AG10803 (cell line): ENCODE measurements around the gene SELENOP.

ENCODE experiments used
- DNase-seq: peaks from one replicate; pipeline ENCODE4 v3.0.0; 2010; ENCODE audit warnings: low read depth
- H3K4me3 ChIP-seq: 2 replicates; pipeline ENCODE4 v1.5.1; 2011; ENCODE audit warnings: mild to moderate bottlenecking, low read length, control low read depth
- CTCF ChIP-seq: conservative IDR thresholded peaks from 2 replicates; pipeline ENCODE4 v1.5.1; 2011; ENCODE audit warnings: mild to moderate bottlenecking, low read length, control low read depth, inconsistent platforms

The SELENOP gene

GRCh38 chr5:42791151-42791550 lies 20.5 kb downstream of the SELENOP start:
- TF ChIP-seq CTCF = no peak
- peak; percentile 50 for DNase-seq
- no peak overlapping the region for H3K4me3 ChIP-seq

GRCh38 chr5:42787845-42788244 lies 23.8 kb downstream of the SELENOP start:
- DNase-seq = no peak
- no peak overlapping the region for H3K4me3 ChIP-seq
- TF ChIP-seq CTCF = no peak

GRCh38 chr5:42787073-42787472 lies 24.6 kb downstream of the SELENOP start:
- no peak for TF ChIP-seq CTCF
- DNase-seq = no peak
- no peak overlapping the region for H3K4me3 ChIP-seq

GRCh38 chr5:42785756-42786155 lies 25.9 kb downstream of the SELENOP start:
- DNase-seq = no peak
- no peak overlapping the region for H3K4me3 ChIP-seq
- TF ChIP-seq CTCF = no peak

GRCh38 chr5:42784132-42784531 lies 27.6 kb downstream of the SELENOP start:
- peak; percentile 5 for DNase-seq
- TF ChIP-seq CTCF = no peak
- H3K4me3 ChIP-seq = no peak overlapping the region

GRCh38 chr5:42781584-42781983 lies 30.1 kb downstream of the SELENOP start:
- no peak overlapping the region for H3K4me3 ChIP-seq
- no peak for TF ChIP-seq CTCF
- DNase-seq = no peak

GRCh38 chr5:42779083-42779482 lies 32.6 kb downstream of the SELENOP start:
- H3K4me3 ChIP-seq = no peak overlapping the region
- no peak for DNase-seq
- TF ChIP-seq CTCF = no peak
